HCT116 (cell line): ENCODE results near the gene DRC7.

Experiments used
- CTCF ChIP-seq, 3 experiments: fragments of 200-600 bp in 1 of 3; sonication (generic) in 1 of 3; IDR thresholded peaks in 2 of 3; conservative IDR thresholded peaks in 1 of 3; 2 replicates each; pipeline ENCODE4 v1.5.1; 2012 to 2017; ENCODE audit warnings: low read depth in 2 of 3, low read length in 2 of 3, antibody characterized with exemption in 1 of 3, borderline replicate concordance in 1 of 3, control low read depth in 1 of 3, mild to moderate bottlenecking in 1 of 3, mixed read lengths in 1 of 3, mixed run types in 1 of 3, moderate library complexity in 1 of 3; ENCODE audit not compliant: insufficient read depth in 1 of 3
- EZH2 ChIP-seq: fragments of 200-600 bp; sonication (generic); IDR thresholded peaks from 2 replicates; pipeline ENCODE4 v1.6.1; 2017; ENCODE audit warnings: antibody characterized with exemption, mixed run types
- EZH2phosphoT487 ChIP-seq: fragments of 200-600 bp; IDR thresholded peaks from 2 replicates; pipeline ENCODE4 v1.6.1; 2018; ENCODE audit warnings: antibody characterized with exemption, borderline replicate concordance
- FOSL1 ChIP-seq: IDR thresholded peaks from 2 replicates; pipeline ENCODE4 v1.6.1; 2012; ENCODE audit warnings: low read depth
- SIN3A ChIP-seq: IDR thresholded peaks from 2 replicates; pipeline ENCODE4 v1.6.1; 2012; ENCODE audit warnings: low read depth
- TF ChIP-seq, protein P1 (sequence below): IDR thresholded peaks from 2 replicates; pipeline ENCODE4 v1.6.1; 2012; ENCODE audit warnings: low read depth

GRCh38 chr16:57749856-57750452 lies 55.3 kb downstream of the DRC7 start:
- no peak for TF ChIP-seq FOSL1
- no peak for TF ChIP-seq EZH2phosphoT487
- no peak for TF ChIP-seq CTCF (IDR thresholded peaks at IDR 0.05 in 2 of 3, conservative IDR thresholded peaks at IDR 0.05 in 1 of 3; ENCODE audit: borderline replicate concordance in 1 of 3, insufficient read depth in 1 of 3, low read depth in 2 of 3, low read length in 2 of 3)
- TF ChIP-seq EZH2: no peak
- TF ChIP-seq, protein P1, sequence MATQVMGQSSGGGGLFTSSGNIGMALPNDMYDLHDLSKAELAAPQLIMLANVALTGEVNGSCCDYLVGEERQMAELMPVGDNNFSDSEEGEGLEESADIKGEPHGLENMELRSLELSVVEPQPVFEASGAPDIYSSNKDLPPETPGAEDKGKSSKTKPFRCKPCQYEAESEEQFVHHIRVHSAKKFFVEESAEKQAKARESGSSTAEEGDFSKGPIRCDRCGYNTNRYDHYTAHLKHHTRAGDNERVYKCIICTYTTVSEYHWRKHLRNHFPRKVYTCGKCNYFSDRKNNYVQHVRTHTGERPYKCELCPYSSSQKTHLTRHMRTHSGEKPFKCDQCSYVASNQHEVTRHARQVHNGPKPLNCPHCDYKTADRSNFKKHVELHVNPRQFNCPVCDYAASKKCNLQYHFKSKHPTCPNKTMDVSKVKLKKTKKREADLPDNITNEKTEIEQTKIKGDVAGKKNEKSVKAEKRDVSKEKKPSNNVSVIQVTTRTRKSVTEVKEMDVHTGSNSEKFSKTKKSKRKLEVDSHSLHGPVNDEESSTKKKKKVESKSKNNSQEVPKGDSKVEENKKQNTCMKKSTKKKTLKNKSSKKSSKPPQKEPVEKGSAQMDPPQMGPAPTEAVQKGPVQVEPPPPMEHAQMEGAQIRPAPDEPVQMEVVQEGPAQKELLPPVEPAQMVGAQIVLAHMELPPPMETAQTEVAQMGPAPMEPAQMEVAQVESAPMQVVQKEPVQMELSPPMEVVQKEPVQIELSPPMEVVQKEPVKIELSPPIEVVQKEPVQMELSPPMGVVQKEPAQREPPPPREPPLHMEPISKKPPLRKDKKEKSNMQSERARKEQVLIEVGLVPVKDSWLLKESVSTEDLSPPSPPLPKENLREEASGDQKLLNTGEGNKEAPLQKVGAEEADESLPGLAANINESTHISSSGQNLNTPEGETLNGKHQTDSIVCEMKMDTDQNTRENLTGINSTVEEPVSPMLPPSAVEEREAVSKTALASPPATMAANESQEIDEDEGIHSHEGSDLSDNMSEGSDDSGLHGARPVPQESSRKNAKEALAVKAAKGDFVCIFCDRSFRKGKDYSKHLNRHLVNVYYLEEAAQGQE: no peak
- TF ChIP-seq SIN3A: no peak
